IgD-negative memory B cell (primary cell): ENCODE data around the gene AGAP3. TPM values are rescaled to one million over a fixed set of nuclear protein-coding genes. Genes with fewer than 3 reads are reported as not detected.

Experiments
- H3K27ac Mint-ChIP-seq, 3 donors: one replicate each; pipeline ENCODE4 v1.8.0; 2020 to 2022; ENCODE audit warnings: mild to moderate bottlenecking in 3 of 3, mixed read lengths in 3 of 3, moderate library complexity in 1 of 3
- H3K27me3 Mint-ChIP-seq: one replicate; pipeline ENCODE4 v1.8.0; 2021; ENCODE audit warnings: mixed read lengths
- H3K36me3 Mint-ChIP-seq: one replicate; pipeline ENCODE4 v1.8.0; 2020; ENCODE audit warnings: mild to moderate bottlenecking, mixed read lengths
- H3K4me1 Mint-ChIP-seq, 3 donors: one replicate each; pipeline ENCODE4 v1.8.0; 2020 to 2022; ENCODE audit warnings: mixed read lengths in 3 of 3, mild to moderate bottlenecking in 1 of 3
- H3K4me3 Mint-ChIP-seq, 4 donors: one replicate each; pipeline ENCODE4 v1.8.0; 2020 to 2022; ENCODE audit warnings: mild to moderate bottlenecking in 4 of 4, mixed read lengths in 4 of 4, moderate library complexity in 3 of 4
- H3K9me3 Mint-ChIP-seq, 3 donors: one replicate each; pipeline ENCODE4 v1.8.0; 2020 to 2021; ENCODE audit warnings: mixed read lengths in 3 of 3, mild to moderate bottlenecking in 1 of 3
- polyA plus RNA-seq: library from polyadenylated mRNA; unstranded; fragments of 300-500 nt; fragmentation: Illumina TruSeq; gene quantifications from one replicate; pipeline ENCODE4 v1.2.3, GENCODE V29; 2021

AGAP3 gene
- polyA plus RNA-seq, 1 donor from 2014 or later: 3.5 TPM

DNA sequence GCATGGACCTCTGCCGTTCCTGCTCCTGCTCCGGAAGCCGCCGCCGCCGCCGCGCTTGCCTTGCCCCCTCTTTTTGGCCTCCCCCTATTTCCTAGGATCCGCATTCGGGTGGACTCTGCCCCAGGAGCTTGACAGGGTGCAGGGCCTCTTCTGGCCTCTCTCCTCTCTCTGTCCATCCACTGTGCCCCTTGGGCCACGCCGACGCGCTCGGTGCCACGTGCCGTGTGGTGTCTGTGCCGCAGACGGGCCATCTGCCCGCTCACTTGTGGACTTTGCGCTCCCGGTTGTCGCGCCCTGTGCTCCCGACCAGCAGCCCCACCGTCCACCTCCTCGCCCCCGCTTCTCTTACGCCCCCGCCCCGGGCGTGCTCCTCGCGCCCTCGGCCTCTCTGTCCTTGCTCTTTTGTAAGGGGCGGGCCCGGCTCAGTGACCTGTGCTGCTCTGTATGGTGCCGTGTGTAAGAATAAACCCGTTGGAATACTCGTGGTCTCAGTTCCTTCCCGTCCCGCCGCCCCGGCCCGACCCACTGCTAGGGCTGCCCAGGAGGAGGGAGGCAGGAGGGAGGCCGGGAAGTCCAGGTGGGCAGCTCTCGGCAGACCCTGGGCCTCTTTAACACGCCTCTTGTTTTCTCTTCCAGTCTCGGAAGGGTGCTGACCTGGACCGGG, 37.0 kb downstream of the AGAP3 start:
- Mint-ChIP-seq H3K4me3 (no peak overlapping the region), H3K27me3 (no peaks in the 10 kb centered on the region), H3K36me3 (peaks cover 11% of the 10 kb centered on the region), H3K27ac (peak overlapping the region in 1 of 3 donors; percentile 53), H3K9me3 (no peaks in the 10 kb centered on the region), H3K4me1 (peaks cover 4 to 8% (median 5%) of the 10 kb centered on the region in 3 donors)

DNA sequence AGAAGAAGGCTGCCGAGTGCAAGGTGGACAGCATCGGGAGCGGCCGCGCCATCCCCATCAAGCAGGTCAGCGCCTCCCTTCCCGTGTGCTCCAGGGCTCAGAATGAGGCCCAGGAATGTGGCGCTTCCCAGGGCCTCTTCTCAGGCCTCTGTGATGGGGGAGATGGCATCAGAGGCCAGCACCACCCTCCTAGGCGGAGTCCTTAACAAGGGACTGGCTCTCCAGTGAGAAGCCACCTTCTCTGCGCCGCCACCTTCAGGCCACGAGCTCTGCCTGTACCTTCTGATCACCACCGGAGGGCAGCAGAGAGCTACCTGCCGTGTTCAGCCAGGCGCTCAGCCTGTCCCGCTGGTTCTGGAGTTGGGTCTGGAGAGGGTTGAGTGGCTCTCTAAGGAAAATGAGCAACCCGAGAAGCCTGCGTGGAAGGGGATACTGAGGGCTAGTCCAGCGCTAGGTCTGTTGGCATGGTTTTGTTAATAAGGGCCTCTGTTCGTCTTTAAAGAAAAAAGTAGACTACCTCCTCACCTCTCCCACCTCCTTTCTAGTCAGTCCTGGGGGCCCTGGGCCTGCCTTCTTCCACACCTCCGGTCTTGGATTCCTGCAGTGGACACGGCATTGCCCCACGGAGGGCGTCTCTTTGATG, 37.7 kb downstream of the AGAP3 start:
- H3K27me3 Mint-ChIP-seq: no peaks in the 10 kb centered on the region
- peaks cover 11% of the 10 kb centered on the region for H3K36me3 Mint-ChIP-seq
- peak overlapping the region in 2 of 3 donors; percentile 23 to 53 for H3K27ac Mint-ChIP-seq
- peaks cover 4 to 5% (median 5%) of the 10 kb centered on the region in 3 donors for H3K4me1 Mint-ChIP-seq
- H3K4me3 Mint-ChIP-seq: peak overlapping the region in 1 of 4 donors; percentile 73
- H3K9me3 Mint-ChIP-seq: no peaks in the 10 kb centered on the region

DNA sequence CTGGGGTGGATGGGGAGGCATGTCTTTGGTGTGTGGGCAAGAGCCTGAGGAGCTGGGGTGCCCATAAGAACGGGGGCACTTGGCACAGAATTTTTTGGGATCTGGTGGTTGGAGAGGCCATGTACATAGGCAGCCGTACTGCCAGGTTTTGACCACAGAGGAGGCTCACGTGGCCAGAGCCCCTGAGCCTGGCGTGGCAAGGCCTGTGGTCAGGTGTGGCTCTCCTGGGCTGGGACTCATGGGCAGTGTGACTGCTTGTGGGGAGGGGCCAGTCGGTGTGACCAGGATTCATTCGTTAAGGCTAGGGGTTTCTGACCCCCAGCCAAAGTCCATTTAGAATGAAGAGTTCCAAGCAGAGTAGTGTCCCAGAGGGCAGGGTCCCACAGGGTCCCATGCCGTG, 38.2 kb downstream of the AGAP3 start:
- H3K27ac Mint-ChIP-seq: no peak overlapping the region
- H3K9me3 Mint-ChIP-seq: no peaks in the 10 kb centered on the region
- H3K27me3 Mint-ChIP-seq: no peaks in the 10 kb centered on the region
- H3K4me1 Mint-ChIP-seq: peaks cover 4 to 5% (median 5%) of the 10 kb centered on the region in 3 donors
- H3K36me3 Mint-ChIP-seq: peaks cover 8% of the 10 kb centered on the region
- peak overlapping the region in 1 of 4 donors; percentile 73 for H3K4me3 Mint-ChIP-seq

DNA sequence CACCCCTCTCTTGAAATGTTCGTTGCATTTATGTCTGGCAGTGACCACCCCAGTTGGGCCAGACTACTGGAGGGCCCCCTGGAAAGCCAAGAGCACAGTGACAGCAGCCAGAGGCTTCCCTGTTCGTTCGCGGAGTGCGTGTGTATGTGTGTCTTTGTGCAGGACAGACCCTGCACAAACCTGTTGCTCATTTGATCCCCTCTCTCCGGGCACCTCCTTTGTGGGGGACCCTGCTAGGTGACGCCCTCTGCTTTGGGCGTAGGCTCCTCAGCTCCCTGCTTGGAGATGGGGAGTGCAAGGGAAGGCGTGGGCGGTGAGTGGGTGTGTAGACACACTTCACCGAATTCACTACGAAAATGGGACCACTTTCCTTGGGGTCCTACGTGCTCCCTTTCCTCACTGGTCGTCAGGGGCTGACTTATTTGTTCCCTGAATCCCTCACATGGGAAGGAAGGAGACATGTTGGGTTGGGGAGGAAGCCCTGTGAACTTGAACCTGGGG, 38.7 kb downstream of the AGAP3 start:
- Mint-ChIP-seq H3K4me1 (peaks cover 4 to 5% (median 5%) of the 10 kb centered on the region in 3 donors), H3K27ac (no peak overlapping the region), H3K36me3 (peaks cover 6% of the 10 kb centered on the region), H3K9me3 (no peaks in the 10 kb centered on the region), H3K27me3 (no peaks in the 10 kb centered on the region), H3K4me3 (peak overlapping the region in 1 of 4 donors; percentile 73)

DNA sequence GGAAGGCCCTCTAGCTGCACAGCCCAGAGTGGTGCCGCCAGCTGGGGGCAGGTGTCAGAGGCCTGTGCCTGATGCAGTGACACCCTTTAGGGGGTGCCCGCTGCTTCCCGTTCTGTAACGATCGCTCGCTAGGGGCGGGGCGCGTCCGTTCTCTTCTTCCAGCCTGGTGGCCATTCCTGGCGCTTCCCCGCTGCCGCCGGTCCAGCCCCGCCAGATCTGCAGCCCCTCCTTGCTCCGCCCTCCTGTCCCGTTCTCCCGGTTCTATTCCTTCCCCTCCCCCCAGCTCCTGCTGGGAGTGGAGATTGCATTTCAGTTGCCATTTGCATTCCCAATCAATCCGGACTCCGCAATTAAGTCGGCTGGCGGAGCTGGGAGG, 39.2 kb downstream of the AGAP3 start:
- no peak overlapping the region for H3K27ac Mint-ChIP-seq
- no peaks in the 10 kb centered on the region for H3K9me3 Mint-ChIP-seq

DNA sequence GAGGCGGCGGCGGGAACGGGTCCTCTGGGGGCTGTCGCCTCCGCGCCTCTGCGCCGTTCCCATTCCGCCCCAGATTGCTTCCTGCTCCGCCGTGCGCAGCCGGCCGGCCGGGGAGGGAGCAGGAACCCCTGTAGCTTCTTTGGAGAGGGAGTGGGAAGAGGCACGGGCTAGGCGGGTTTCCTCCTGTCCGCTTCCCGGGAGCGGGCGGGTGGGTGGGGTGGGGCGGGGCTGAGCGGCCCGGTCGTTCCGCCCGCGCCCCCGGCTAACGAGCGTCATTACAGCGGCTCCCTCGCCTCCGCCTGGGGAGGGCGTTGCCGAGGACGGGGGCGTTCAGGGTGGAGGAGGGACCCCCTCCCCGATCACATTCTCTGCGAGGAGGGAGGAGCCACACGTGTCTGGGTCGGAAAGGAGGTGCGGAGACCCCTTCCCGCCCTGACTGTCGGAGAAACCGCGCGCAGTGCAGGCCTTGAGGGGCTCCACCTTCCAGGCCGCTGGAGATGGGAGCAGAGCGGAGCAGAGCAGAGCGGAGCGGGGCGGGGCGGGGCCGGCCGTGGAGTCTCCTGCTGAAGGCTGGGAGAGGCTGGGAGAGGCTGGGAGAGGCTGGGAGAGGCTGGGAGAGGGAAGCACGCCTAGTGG, 39.7 kb downstream of the AGAP3 start:
- H3K27me3 Mint-ChIP-seq: no peaks in the 10 kb centered on the region
- no peaks in the 10 kb centered on the region for H3K9me3 Mint-ChIP-seq
- peaks cover 4 to 5% (median 5%) of the 10 kb centered on the region in 3 donors for H3K4me1 Mint-ChIP-seq
- no peak overlapping the region for H3K27ac Mint-ChIP-seq
- peaks cover 6% of the 10 kb centered on the region for H3K36me3 Mint-ChIP-seq
- H3K4me3 Mint-ChIP-seq: no peak overlapping the region

More for the DNA sequence above, 39.2 kb downstream of the AGAP3 start:
- Mint-ChIP-seq H3K4me3 (no peak overlapping the region), H3K4me1 (peaks cover 4 to 5% (median 5%) of the 10 kb centered on the region in 3 donors), H3K36me3 (peaks cover 6% of the 10 kb centered on the region), H3K27me3 (no peaks in the 10 kb centered on the region)

DNA sequence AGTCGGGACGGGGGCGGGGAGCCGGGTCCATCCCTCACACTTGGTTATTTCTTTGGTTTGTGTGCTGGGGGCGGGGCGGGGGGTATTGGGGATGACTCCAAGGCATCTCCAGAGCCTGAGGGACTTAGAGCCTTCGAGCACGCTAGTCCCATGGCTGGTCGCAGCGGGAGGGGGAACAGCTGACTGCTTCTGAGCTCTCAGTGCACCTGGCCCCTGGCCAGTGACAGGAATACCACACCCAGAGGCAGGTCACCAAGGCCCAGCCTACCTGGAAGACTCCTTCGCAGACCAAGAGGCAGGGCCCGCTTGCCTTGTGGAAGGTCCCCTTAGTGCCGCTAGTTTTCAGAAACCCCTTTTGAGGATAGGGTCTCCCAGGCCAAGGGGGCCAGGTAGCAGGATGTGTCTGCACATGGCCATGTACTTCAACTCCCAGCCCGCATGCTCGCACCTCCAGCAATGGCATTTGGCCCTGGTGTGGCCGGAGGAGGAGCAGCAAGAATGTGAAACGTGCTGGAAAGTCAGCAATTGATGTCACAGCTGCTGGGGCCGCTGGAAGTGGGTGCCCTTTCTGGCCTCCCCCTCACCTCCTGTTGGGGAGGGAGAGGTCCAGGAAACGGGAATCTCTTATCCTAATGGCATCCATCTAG, 40.3 kb downstream of the AGAP3 start:
- peaks cover 6% of the 10 kb centered on the region for H3K36me3 Mint-ChIP-seq
- peaks cover 4 to 5% (median 5%) of the 10 kb centered on the region in 3 donors for H3K4me1 Mint-ChIP-seq
- H3K9me3 Mint-ChIP-seq: no peaks in the 10 kb centered on the region
- no peaks in the 10 kb centered on the region for H3K27me3 Mint-ChIP-seq
- no peak overlapping the region for H3K4me3 Mint-ChIP-seq
- peak overlapping the region in 1 of 3 donors; percentile 19 for H3K27ac Mint-ChIP-seq

DNA sequence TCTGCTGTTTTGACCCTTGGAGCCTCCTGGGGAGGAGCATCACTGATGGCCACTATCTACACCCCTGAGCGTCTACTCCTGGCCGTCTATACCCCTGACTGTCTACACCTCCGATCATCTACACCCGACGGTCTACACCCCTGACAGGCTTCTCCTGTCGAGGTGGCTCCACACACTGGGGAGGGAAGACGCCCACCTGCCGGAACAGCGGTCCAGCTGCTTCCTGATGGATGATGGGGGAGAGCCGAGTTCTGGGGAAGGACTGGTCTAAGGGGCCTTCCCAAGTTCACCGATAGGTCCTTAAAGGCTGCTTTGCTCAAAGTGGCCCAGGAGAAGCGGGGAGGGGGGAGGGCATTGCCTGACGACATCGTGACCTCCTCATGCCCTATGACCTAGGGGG, 41.9 kb downstream of the AGAP3 start:
- H3K4me1 Mint-ChIP-seq: peaks cover 4 to 5% (median 5%) of the 10 kb centered on the region in 3 donors
- H3K27me3 Mint-ChIP-seq: no peaks in the 10 kb centered on the region
- peaks cover 6% of the 10 kb centered on the region for H3K36me3 Mint-ChIP-seq
- no peak overlapping the region for H3K4me3 Mint-ChIP-seq
- no peak overlapping the region for H3K27ac Mint-ChIP-seq
- H3K9me3 Mint-ChIP-seq: no peaks in the 10 kb centered on the region

DNA sequence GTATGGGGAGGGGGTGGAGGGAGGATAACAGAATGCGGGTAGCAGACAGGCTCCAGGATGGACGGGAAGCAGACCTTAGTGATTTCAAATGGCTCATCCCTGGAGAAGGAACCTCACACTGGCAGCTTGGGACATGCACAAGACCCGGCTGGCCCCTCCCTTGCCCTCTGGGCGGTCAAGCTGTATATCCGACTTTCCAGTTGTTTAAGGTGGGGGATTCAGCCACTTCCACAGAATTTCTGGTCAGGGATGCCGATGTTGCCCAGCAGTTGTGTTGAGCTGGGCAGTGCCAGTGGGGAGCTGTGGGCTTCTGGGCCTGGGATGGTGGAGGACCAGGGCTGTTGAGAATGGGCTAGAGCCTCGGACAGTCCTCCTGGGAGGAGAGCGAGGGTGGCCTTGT, 42.4 kb downstream of the AGAP3 start:
- Mint-ChIP-seq H3K4me3 (no peak overlapping the region), H3K4me1 (peaks cover 4 to 5% (median 5%) of the 10 kb centered on the region in 3 donors), H3K9me3 (no peaks in the 10 kb centered on the region), H3K36me3 (peaks cover 4% of the 10 kb centered on the region), H3K27me3 (no peaks in the 10 kb centered on the region), H3K27ac (no peak overlapping the region)

DNA sequence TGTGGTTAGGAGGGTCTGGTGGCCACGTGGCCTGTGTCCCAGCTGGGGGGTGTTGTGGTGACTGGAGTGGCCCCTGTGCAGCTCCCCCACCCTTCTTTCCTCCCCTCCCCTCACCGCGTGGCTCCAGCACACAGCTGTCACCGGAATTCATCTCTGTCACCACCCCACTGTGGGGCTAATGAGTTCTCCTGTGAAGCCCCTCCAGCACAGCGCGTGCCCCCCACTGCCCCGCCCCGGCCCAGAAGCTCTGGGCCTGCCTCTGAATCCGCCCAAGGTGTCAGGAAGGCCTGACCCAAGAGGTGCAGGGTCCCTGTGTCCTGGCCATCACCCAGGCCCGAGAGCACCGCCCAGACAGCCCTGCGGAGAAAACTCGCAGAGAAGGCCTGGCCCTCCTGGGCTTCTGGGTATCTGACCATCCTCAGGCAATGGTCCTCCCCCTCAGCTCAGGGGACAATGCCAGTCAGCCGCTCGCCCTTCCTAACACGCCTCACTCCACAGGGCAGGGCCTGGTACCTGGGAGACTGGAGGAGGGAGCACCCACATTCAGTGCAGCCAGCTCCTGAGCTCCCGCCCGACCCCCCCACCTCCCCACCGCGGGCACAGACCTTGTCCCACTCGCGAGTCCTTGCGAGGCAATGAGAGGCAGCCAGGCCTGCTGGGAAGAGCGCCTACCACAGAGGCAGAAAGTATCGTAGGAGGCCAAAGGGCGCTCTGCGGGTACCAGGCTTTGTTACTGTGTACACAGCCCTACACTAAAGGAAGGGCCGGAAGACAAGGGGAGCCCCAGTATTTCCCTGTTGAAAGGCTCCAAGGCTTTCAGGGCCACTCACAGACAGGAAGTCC, 43.1 kb downstream of the AGAP3 start:
- Mint-ChIP-seq H3K4me3 (no peak overlapping the region), H3K9me3 (no peaks in the 10 kb centered on the region), H3K27ac (no peak overlapping the region), H3K36me3 (no peaks in the 10 kb centered on the region), H3K4me1 (no peaks in the 10 kb centered on the region), H3K27me3 (no peaks in the 10 kb centered on the region)

DNA sequence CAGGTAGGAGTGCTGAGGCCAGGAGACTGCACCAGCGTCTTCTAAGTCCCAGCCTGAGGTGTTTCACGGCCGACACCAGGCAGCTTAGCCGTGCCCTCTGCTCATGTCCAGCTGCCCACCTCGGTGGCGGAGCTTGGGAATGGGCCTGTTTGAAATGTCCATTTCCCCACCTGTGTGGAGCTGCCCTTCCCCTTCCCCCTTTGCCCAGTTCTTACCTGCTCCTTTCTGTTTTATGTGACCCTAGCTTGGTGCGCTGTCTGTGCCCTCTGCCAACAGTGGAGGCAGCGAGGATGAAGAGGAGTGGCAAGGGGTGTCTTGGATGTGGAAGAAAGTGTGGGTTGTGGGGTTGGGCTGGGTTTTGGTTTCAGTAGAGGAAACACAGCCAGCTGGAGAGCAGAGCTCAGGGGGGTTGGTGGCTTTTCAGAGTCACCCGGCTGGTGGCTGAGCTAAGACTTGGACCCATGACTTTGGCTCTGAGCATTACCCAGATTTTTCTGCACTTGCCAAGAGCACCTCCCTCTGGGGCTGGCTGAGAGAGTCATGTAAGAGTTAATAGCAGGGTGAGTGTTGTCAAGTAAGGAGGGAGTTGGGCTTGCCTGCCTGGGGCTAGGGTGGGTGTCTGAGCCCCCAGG, 43.8 kb downstream of the AGAP3 start:
- no peaks in the 10 kb centered on the region for H3K27me3 Mint-ChIP-seq
- H3K9me3 Mint-ChIP-seq: no peaks in the 10 kb centered on the region
- peak overlapping the region in 1 of 3 donors; percentile 64 for H3K27ac Mint-ChIP-seq
- no peaks in the 10 kb centered on the region for H3K36me3 Mint-ChIP-seq
- H3K4me1 Mint-ChIP-seq: no peaks in the 10 kb centered on the region
- H3K4me3 Mint-ChIP-seq: no peak overlapping the region

DNA sequence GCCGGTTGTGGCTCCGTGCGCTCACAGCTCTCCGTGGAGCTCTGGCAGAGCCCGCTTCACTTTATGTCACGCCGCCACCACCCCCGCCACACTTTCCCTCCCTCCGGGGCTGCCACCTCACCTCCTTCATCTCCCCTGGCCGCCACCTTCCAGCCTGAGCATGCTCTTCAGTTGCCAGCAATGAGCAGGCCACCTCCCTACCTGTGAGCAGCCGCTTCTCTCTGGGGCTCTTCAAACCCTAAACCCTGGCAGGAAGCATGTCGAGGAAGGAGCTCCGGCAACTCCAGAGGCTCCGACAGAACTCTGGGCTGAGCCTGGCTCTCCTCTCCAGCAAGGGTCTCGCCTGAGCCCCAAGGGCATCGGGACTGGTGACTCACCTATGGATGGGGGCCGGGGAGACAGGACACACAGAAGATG, 44.5 kb downstream of the AGAP3 start:
- Mint-ChIP-seq H3K4me1 (no peaks in the 10 kb centered on the region), H3K9me3 (no peaks in the 10 kb centered on the region), H3K36me3 (no peaks in the 10 kb centered on the region), H3K27me3 (no peaks in the 10 kb centered on the region), H3K4me3 (no peak overlapping the region), H3K27ac (no peak overlapping the region)

DNA sequence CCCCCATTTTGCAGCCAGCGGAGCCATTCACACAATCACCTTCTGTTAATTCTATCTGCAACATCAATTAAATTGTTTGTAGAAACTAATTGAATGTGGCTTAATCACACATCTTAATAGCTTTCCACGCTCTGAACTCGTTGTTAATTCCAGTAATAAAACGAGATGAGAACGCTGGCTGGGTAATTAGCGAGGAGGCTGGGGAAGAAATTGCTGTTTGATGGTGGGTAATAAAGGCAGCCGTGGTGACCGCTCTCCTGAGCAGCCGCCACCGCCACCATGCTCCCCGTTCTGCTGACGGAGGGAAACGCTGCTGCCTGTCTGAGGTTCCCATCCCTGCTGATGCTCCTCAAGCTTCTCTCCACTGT, 44.9 kb downstream of the AGAP3 start:
- Mint-ChIP-seq H3K27ac (no peak overlapping the region), H3K27me3 (no peaks in the 10 kb centered on the region), H3K36me3 (no peaks in the 10 kb centered on the region), H3K9me3 (no peaks in the 10 kb centered on the region), H3K4me3 (no peak overlapping the region), H3K4me1 (no peaks in the 10 kb centered on the region)
